Neural progenitor cell (in vitro differentiated cells): ENCODE measurements around the gene POC1A. TPM values are rescaled to one million over a fixed set of nuclear protein-coding genes. Genes with fewer than 3 reads are reported as not detected.

ENCODE experiments used
- DNase-seq: peaks from one replicate; pipeline ENCODE4 v3.0.0-alpha.2; 2016; ENCODE audit warnings: low spot score
- H2AFZ ChIP-seq: fragments of 200-600 bp; sonication (generic); replicated peaks from 2 replicates; pipeline ENCODE4 v1.6.1; 2016; ENCODE audit warnings: antibody characterized with exemption
- H3F3A ChIP-seq: fragments of 200-600 bp; sonication (generic); 2 replicates; pipeline ENCODE4 v1.6.1; 2016; ENCODE audit warnings: antibody characterized with exemption, low read depth
- H3K27ac ChIP-seq: fragments of 200-600 bp; sonication (generic); 2 replicates; pipeline ENCODE4 v1.5.1; 2016; ENCODE audit warnings: mild to moderate bottlenecking
- H3K27me3 ChIP-seq: fragments of 200-600 bp; sonication (generic); 2 replicates; pipeline ENCODE4 v1.6.1; 2016; ENCODE audit warnings: mild to moderate bottlenecking, moderate library complexity
- H3K36me3 ChIP-seq: fragments of 200-600 bp; sonication (generic); 2 replicates; pipeline ENCODE4 v1.5.1; 2016
- H3K4me1 ChIP-seq: fragments of 200-600 bp; sonication (generic); 2 replicates; pipeline ENCODE4 v1.6.1; 2016; ENCODE audit warnings: mixed run types
- H3K4me2 ChIP-seq: fragments of 200-600 bp; sonication (generic); 2 replicates; pipeline ENCODE4 v1.6.1; 2016
- H3K4me3 ChIP-seq: fragments of 200-600 bp; sonication (generic); 2 replicates; pipeline ENCODE4 v1.5.1; 2016
- H3K79me2 ChIP-seq: fragments of 200-600 bp; sonication (generic); 2 replicates; pipeline ENCODE4 v1.6.1; 2016; ENCODE audit warnings: low read depth
- H3K9ac ChIP-seq: fragments of 200-600 bp; sonication (generic); 2 replicates; pipeline ENCODE4 v1.6.1; 2016
- H3K9me3 ChIP-seq: fragments of 200-600 bp; sonication (generic); 2 replicates; pipeline ENCODE4 v1.5.1; 2016; ENCODE audit warnings: low read depth
- H4K20me1 ChIP-seq: fragments of 200-600 bp; sonication (generic); 2 replicates; pipeline ENCODE4 v1.6.1; 2016; ENCODE audit warnings: low read depth
- H3K27ac Mint-ChIP-seq: 3 replicates; pipeline ENCODE4 v1.8.0; 2021; ENCODE audit warnings: mixed read lengths
- H3K27me3 Mint-ChIP-seq: 2 replicates; pipeline ENCODE4 v1.8.0; 2022; ENCODE audit warnings: low read depth, mild to moderate bottlenecking, inconsistent platforms, moderate library complexity, mixed read lengths; ENCODE audit not compliant: insufficient read depth
- H3K36me3 Mint-ChIP-seq: 3 replicates; pipeline ENCODE4 v1.8.0; 2021; ENCODE audit warnings: mixed read lengths
- H3K4me1 Mint-ChIP-seq: 3 replicates; pipeline ENCODE4 v1.8.0; 2021; ENCODE audit warnings: mixed read lengths
- H3K4me3 Mint-ChIP-seq: 3 replicates; pipeline ENCODE4 v1.8.0; 2021; ENCODE audit warnings: mild to moderate bottlenecking, moderate library complexity, mixed read lengths
- H3K9me3 Mint-ChIP-seq: 3 replicates; pipeline ENCODE4 v1.8.0; 2020; ENCODE audit warnings: mixed read lengths
- EZH2 ChIP-seq: fragments of 200-600 bp; sonication (generic); IDR thresholded peaks from 2 replicates; pipeline ENCODE4 v1.6.1; 2017; ENCODE audit warnings: antibody characterized with exemption, mild to moderate bottlenecking, moderate library complexity
- EZH2phosphoT487 ChIP-seq: fragments of 200-600 bp; sonication (generic); IDR thresholded peaks from 2 replicates; pipeline ENCODE4 v1.6.1; 2017; ENCODE audit warnings: antibody characterized with exemption
- total RNA-seq: library from RNA; depleted of rRNA; stranded (reverse); fragments of >200 nt; gene quantifications from 2 replicates; pipeline ENCODE4 v1.2.3, GENCODE V29; 2015; ENCODE audit warnings: low replicate concordance
- TF ChIP-seq, protein P1 (sequence below): fragments of 200-600 bp; sonication (generic); IDR thresholded peaks from 2 replicates; pipeline ENCODE4 v1.5.1; 2017; ENCODE audit warnings: antibody characterized with exemption, mild to moderate bottlenecking

Gene POC1A
- total RNA-seq, 1 donor from 2014 or later = 10.3 TPM

DNA sequence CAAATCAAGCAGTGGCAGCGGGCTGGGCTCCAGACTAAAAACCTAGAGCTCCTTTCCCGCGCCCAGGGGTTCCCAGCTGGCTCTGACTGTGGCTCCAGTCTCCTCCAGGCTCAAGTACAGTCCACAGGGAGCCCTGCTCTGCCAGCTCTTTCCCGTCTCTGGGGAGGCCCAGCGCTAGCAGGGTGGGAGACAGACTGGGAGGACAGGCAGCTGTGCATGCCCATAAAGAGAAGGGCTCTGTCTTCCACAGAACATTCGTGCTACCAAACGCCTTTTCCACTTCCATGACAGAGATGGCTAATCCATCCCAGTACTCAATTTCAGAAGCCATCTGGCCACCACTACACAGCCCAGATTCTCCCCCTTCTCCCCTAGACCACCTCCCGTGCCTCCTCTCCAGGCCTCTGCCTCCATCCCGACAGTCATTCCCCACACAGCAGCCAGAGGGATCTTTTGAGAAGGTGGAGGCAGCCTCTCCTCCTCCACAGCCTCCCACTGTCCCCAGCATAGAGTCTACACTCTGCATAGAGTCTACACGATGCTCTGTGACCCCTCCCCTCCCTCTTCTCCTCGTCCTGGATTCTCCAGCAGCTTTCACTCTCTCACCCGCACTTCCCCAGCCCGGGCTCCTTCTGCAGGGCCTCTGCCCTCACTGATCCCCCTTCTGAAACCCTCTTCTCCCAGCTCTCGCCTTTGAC lies 91.0 kb downstream of the POC1A start:
- Histone ChIP-seq H3K4me1 (peaks cover 5% of the 10 kb centered on the region), H3K36me3 (no peaks in the 10 kb centered on the region), H3K27me3 (peaks cover 9% of the 10 kb centered on the region), H3K79me2 (no peaks in the 10 kb centered on the region), H3F3A (no peaks in the 10 kb centered on the region), H3K9ac (no peak overlapping the region), H3K27ac (no peak overlapping the region), H2AFZ (no peak overlapping the region), H3K4me2 (no peak overlapping the region), H3K9me3 (no peaks in the 10 kb centered on the region), H3K4me3 (no peak overlapping the region), H4K20me1 (no peaks in the 10 kb centered on the region)
- Mint-ChIP-seq H3K4me1 (peaks cover 7% of the 10 kb centered on the region), H3K27me3 (peaks cover 5% of the 10 kb centered on the region), H3K27ac (peak overlapping the region; percentile 72), H3K9me3 (no peaks in the 10 kb centered on the region), H3K36me3 (no peaks in the 10 kb centered on the region), H3K4me3 (peak overlapping the region; percentile 25)
- TF ChIP-seq EZH2 (no peak), EZH2phosphoT487 (no peak)
- TF ChIP-seq, protein P1, sequence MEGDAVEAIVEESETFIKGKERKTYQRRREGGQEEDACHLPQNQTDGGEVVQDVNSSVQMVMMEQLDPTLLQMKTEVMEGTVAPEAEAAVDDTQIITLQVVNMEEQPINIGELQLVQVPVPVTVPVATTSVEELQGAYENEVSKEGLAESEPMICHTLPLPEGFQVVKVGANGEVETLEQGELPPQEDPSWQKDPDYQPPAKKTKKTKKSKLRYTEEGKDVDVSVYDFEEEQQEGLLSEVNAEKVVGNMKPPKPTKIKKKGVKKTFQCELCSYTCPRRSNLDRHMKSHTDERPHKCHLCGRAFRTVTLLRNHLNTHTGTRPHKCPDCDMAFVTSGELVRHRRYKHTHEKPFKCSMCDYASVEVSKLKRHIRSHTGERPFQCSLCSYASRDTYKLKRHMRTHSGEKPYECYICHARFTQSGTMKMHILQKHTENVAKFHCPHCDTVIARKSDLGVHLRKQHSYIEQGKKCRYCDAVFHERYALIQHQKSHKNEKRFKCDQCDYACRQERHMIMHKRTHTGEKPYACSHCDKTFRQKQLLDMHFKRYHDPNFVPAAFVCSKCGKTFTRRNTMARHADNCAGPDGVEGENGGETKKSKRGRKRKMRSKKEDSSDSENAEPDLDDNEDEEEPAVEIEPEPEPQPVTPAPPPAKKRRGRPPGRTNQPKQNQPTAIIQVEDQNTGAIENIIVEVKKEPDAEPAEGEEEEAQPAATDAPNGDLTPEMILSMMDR = no peak
- DNase-seq = no peak

DNA sequence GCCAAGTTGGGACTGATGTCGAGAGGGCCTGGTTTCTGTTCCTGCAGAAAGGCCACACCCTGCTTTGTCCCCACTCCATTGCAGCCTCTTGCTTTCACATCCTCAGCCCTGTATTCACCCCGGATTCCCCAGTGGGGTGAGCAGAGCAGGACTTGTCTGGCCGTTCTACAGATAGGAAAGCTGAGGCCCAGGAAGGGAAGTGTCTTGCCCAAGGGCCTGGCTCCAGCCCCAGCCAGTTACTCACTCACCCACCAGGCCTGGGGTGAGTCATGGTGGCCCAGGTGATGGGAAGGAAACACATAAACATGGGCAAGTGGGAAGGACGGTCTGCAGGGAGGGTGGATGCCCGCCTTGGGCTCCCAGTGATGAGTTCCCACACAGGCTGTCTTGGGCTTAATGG lies 91.7 kb downstream of the POC1A start:
- Histone ChIP-seq H3F3A (no peaks in the 10 kb centered on the region), H3K4me1 (peaks cover 7% of the 10 kb centered on the region), H3K27me3 (peaks cover 13% of the 10 kb centered on the region), H2AFZ (no peak overlapping the region), H3K4me3 (no peak overlapping the region), H3K27ac (no peak overlapping the region), H3K79me2 (no peaks in the 10 kb centered on the region), H3K4me2 (no peak overlapping the region), H3K9ac (no peak overlapping the region), H3K9me3 (no peaks in the 10 kb centered on the region), H3K36me3 (no peaks in the 10 kb centered on the region), H4K20me1 (no peaks in the 10 kb centered on the region)
- peaks cover 7% of the 10 kb centered on the region for H3K4me1 Mint-ChIP-seq
- DNase-seq = no peak
- no peaks in the 10 kb centered on the region for H3K9me3 Mint-ChIP-seq
- H3K4me3 Mint-ChIP-seq = no peak overlapping the region
- H3K27ac Mint-ChIP-seq = no peak overlapping the region
- H3K36me3 Mint-ChIP-seq = no peaks in the 10 kb centered on the region
- H3K27me3 Mint-ChIP-seq = peaks cover 5% of the 10 kb centered on the region
- TF ChIP-seq EZH2 (no peak), EZH2phosphoT487 (no peak)
- TF ChIP-seq, protein P1 = no peak

DNA sequence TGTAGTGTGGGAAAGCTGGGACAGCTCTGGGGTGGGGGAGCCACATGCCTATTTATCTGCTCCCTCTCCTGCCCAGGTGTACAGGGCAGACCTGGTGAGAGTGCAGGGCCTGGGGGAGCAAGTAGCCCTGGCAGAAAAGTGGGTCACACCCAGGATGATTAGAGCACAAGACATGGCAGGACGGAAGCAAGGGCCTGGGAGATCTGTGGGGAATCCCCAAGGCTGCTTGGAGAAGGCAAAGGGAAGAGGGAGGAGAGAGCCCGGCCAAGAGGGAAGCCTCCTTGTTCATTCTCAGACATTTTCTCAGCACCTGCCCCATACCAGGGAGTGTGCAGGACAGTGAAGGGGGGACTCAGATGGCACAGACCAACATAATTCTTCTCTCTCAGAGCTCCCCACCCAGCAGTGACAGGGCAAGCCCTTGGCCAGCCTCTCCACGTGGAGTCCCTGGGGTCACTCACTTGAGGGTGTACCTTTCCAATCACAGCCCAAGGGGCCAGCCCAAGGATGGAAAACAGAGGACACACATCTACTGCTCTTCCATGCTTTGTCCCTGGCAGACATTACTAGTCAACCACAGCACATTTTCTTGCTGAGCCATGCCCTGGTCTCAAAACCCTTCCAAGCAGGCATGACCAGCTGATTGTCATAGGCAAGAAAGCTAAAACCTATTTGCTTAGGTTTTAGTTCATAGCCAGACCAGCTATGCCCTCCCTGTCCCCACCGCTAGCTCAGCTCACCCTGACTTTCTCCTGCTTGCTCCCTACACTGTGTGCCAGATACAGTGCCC lies 92.9 kb downstream of the POC1A start:
- Histone ChIP-seq H3F3A (peaks cover 7% of the 10 kb centered on the region), H3K79me2 (no peaks in the 10 kb centered on the region), H3K4me3 (no peak overlapping the region), H3K27me3 (peaks cover 13% of the 10 kb centered on the region), H3K27ac (no peak overlapping the region), H3K9ac (no peak overlapping the region), H2AFZ (no peak overlapping the region), H3K4me2 (no peak overlapping the region), H4K20me1 (no peaks in the 10 kb centered on the region), H3K36me3 (no peaks in the 10 kb centered on the region), H3K4me1 (peaks cover 7% of the 10 kb centered on the region), H3K9me3 (no peaks in the 10 kb centered on the region)
- Mint-ChIP-seq H3K36me3 (no peaks in the 10 kb centered on the region), H3K27me3 (peaks cover 5% of the 10 kb centered on the region), H3K9me3 (no peaks in the 10 kb centered on the region), H3K27ac (peak overlapping the region; percentile 65), H3K4me1 (peaks cover 13% of the 10 kb centered on the region), H3K4me3 (no peak overlapping the region)
- TF ChIP-seq EZH2 = no peak
- TF ChIP-seq, protein P1 = no peak
- TF ChIP-seq EZH2phosphoT487 = no peak
- DNase-seq = no peak
